Inflammatory macrophage (primary cell): ENCODE data around the gene TOP1.

Experiments
- DNase-seq, 2 donors: peaks; one replicate each; pipeline ENCODE4 v3.0.0-alpha.2; 2020 to 2022

TOP1 gene

DNA sequence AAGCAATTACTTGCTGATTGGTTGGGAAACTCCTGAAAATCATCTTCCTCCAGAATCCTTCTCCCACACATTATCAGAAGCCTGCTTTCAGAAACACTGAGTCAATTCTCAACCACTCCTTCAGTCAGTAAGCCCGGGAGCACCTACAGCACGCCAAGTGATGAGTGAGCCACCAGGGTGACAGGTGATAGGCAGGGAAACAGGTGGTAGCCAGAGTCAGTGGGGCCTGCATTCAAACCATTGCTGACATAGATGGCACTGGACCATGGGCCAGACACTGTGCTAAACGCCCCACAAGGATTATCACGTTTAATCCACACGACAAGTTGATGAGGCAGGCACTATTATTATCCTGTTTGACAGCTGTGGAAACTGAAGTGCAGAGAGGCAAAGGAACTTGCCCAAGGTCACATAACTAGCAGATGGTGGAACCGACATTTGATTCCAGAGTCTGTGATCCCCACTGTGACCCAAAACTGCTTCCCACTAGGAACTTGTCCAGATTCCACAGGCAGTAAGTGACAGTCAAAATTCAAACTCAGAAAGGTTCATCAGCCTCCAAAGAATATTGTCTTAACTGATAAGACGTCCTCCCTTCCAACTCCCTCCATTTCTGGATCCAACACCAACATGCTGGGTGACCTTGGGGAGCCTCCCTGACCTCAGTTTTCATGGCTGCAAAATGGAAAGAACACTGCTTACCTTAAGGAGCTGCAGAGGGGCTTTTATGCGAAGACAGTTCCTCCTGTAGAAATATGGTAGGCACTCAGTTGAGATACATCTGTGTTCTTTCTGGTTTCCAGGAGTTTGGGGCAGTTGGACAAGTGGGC, 23.9 kb upstream of the TOP1 start:
- no peak for DNase-seq

DNA sequence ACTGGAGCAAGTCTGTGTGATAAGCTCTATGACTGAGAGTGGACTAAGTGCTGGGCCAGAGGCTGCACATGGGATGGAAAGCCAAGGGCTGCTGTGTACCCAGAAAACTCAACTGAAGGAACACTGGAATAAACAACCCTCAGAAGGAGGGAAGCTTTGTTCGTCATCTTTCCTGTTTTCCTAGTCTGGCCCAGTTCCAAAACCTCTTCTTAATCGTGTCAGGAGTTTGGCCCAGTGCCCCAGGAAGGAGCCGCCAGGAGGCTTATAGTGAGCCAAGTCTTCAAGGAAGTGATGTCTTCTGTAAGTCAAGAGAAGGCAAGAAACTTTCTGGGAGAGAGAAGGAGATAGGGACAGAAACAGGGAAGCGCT, 23.3 kb upstream of the TOP1 start:
- DNase-seq, result peak; percentile 25 to 42

GRCh38 chr20:41006126-41006935, 22.3 kb upstream of the TOP1 start:
- no peak for DNase-seq

DNA sequence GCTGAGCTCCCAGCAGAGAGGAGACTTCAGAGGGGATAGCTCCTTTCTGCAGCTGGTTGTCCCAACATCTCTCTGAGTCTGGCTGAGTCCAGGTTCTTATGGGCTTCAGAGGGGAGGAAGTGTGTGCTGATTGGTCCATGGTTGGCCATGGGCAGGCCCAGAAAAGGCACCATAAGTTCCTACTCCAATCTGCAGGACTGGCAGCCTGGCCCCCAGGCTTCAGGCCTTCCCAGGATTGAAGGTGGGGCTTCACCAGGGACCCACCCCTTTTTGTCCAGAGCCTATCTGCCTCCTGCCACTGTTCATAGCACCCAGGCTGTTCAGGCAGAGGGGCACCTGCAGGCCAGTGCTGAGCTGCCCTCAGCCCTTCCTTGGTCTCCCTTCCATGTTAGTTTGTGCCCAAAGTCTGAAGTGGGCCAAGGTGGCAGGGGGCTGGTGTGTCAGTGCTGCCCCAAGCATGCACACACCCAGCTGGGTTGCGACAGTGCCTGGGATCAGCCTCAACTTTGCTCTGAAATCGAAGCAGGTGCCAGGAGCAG, 21.6 kb upstream of the TOP1 start:
- no peak for DNase-seq

GRCh38 chr20:41007481-41007880, 21.1 kb upstream of the TOP1 start:
- peak; percentile 51 to 61 for DNase-seq

DNA sequence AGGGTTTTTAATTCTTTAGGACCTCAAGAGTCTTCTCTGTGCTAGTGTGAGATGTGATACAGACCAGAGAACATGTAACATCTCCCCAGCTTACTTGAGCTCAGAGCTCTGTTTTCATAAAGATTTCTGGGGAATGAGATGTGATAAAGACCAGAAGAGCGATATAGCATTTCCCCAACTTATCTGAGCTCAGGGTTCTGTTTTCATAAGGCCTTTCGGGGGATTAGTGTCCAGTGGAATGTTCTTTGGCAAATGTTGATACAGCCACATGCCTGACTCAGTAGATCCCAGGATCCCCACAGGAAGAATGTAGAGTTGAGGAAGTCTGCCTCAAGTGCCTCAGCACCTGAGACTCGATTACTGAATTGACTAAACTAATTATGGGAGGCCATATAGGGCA, 18.7 kb upstream of the TOP1 start:
- DNase-seq, result no peak

DNA sequence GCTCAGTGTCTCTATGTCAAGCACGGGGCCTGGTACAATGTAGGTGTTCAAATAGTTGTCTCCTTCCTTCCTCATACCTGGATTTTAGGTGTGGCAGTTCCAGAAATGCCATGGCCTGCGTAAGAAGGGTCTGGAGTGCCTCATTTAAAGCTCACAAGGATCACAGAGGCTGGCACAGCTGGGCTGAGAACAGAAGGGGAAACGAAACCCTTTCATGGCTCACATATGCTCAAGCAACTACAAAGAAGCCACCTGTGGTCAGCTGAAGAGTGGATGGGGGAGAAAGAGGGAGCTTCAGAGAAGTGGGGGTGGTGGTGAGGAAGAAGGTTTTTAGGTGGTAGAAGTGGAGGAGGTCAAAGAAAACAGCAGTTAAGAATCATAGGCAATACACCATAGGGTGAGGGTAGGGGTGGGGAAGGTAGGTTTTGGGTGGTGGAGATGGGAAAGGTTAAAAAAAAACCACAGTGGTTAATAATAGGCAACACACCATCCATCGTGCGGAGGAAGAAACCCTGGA, 17.0 kb upstream of the TOP1 start:
- peak in 1 of 2 donors; percentile 29 for DNase-seq

- no peak for DNase-seq
These were observed 14.0 kb upstream of the TOP1 start for GRCh38 chr20:41014561-41015088.

DNA sequence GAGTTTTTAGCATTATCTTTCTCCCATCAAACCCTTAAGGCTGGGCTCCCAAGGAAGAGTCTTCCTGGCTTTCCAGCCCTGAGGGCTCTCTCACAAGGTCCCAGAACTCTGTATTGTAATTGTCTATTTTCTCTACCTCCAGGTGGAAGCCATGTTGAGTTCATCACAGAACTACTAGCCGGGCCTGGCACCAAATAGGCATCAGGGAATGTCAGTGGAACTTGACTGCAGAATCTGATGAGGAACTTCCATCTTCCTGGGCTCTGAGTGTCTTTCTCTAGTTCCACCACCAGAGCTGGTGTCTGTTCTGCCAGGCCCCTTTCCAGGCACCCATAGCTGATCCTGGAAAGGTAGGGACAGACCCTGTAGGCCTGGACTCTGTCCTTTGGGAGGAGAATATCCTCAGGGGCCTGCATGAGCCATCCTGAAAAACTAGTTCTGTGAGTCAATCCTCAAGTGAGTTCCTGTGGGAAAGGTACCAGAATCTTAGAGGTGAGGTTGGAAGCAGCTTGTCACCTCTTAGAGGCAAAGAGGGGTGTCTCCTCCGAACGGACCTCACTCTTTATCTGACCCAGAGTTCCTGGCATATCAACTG, 11.1 kb upstream of the TOP1 start:
- no peak for DNase-seq

- DNase-seq, result no peak
These were observed 10.5 kb upstream of the TOP1 start for GRCh38 chr20:41018153-41018552.

DNA sequence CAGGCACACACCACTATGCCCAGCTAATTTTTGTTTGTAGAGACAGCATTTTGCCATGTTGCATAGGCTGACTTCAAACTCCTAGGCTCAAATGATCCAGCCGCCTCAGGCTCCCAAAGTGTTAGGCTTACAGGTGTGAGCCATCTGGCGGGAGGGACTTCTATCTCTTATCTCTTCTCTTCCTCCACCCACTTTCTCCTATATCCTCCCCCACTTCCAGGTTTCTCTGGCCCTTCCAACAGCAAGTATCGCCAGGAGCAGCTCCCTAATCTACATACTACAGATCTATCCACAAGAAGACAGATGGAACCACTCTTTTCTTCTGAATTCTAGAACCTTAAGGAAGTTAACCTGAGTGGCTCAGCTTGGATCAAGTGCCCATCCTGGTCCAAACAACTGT, 5.1 kb upstream of the TOP1 start:
- DNase-seq, result no peak

- no peak for DNase-seq
These were observed 1.3 kb upstream of the TOP1 start for GRCh38 chr20:41027366-41027765.

GRCh38 chr20:41027872-41028358, 707 bp upstream of the TOP1 start:
- DNase-seq, result no peak

DNA sequence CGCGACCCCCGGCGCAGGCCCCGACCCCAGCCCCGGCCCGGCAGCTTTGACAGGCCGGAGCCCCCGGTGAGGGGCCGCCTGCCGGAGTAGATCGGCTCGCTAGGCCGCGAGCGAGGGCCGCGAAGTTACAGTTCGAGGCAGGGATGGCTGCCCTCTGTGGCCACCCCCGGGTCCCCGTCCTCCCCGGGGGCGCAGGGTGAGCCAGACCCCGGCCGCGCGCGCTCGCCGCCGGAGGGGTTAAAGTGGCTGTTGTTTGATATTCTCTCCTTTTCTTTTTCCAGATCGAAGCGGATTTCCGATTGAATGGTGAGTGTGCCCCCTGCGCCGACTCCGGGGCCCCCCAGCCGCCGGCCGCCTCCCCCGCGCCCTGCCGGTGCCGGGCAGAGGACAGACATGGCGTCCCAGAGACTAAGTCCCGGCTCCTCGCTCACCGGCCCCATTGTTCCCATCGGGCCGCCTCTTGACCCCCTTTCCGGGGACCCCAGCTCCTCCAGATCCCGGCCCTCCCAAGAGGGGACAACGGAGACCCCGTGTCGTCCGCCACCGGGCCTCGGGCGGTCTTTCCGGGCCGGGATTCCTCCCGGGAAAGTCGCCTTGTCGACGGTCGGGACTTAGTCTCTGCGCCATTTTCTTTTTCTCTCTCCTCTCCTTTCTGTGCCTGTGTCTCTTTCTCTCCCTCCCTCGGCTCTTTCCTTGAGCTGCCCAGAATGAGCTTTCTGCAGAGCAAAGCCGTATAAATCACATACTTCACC, 704 bp downstream of the TOP1 start:
- DNase-seq, result peak in 1 of 2 donors; percentile 23

DNA sequence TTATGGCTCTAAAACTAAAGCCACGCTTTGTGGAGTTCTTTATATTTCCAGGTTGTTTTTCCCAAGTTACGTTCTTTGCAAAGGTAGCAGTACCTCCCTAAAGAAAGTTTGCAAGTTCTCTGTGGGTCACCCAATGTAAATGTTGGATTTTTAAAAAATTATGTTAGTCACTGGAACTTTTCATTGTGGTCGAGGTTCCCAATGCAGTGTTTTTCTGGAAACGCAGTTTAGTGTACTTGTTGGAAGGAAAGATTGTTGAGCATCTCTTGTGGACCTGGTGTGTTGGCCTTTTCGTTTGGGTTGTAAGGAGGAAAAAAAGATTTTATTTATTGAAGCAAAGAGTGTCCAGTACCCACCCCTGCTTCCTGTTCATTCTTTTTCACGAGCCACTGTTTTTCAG, 1.4 kb downstream of the TOP1 start:
- DNase-seq, result no peak

DNA sequence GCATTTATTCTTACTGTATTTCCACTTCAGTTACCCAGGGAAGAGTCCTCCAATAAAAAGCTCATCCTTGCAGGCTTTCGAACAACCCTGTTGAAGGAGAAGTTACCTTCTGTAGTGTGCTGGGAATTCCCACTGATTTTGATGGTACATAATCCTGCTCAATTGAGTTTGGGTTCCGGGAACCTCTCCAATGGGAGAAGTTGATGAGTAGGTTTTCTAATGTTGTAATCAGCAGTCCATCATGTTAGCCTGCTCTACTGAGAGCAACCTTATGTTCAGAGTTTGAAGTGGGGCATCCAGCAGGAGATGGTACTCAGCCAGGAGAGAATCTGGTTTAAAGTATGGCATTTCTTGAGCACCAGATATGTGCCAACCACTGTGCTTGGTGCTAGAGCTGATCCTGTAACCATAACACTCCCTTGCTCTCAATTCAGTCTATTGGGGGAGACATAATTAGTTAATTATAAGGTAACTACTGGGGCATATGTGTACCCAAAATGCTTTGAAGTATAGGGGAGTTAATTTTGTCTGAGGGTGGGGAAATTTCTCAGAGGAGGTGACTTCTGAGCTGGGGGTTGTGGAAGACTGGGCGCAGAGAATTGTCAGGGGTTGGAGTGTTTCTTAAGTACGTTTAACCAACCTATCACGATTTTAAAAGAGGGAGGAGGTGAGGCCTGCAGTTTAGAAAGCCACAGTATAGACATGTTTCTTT, 2.1 kb downstream of the TOP1 start:
- no peak for DNase-seq

GRCh38 chr20:41031243-41031619, 2.6 kb downstream of the TOP1 start:
- DNase-seq, result no peak

GRCh38 chr20:41032271-41032670, 3.6 kb downstream of the TOP1 start:
- no peak for DNase-seq

DNA sequence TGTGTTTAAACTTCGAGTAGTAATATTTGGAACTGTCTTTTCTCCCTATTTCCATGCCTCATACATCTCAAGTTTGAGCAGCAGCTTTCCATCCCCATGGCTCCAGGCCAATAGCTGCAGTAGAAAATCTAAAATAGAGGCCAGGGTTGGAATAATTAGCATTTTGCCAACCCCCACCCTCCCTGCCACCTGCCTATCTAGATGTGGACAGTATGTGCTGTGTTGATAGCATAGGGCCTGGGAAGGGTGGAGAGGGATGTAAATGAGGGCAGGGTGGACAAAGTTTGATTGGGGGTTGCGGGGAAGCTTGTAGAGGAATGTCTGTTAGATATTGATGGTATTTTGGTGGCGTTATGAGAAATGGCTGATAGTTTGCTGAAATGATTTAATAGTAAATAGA, 5.6 kb downstream of the TOP1 start:
- DNase-seq, result no peak

GRCh38 chr20:41035207-41035606, 6.6 kb downstream of the TOP1 start:
- DNase-seq, result no peak

DNA sequence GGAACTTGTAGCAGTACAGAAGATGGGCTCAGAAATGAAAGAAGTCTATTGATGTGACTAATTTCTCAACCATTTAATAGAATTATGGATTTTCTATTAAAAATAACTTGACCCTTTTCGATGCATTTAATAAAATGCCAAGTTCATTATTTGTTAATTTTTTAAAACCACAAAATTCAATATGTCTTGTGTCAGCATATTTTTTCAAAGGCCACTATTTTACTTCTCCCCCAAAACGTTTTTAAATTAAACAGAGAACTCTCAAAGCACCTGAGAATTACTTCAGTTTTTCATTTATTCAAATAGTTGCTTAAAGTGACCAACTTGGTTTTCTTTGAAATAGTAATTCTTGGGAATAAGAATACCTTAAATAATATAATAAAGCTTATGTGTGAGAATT, 8.6 kb downstream of the TOP1 start:
- DNase-seq, result no peak
